VCaP (cell line): Measurements from ENCODE around the gene SEC31B.

Experiments
- H3K27ac ChIP-seq: fragments of 450-650 bp; 2 replicates; pipeline ENCODE4 v1.5.1; 2017
- CTCF ChIP-seq: fragments of 450-650 bp; conservative IDR thresholded peaks from 2 replicates; pipeline ENCODE4 v1.5.1; 2017; ENCODE audit warnings: mild to moderate bottlenecking, moderate library complexity

The SEC31B gene

GRCh38 chr10:100528921-100529474 lies 9.3 kb upstream of the SEC31B start:
- no peak for TF ChIP-seq CTCF
- peak overlapping the region; percentile 79 for H3K27ac ChIP-seq

- TF ChIP-seq CTCF, result no peak
- H3K27ac ChIP-seq, result peak overlapping the region; percentile 79; the same call in 1 of the 2 replicates
Measured at GRCh38 chr10:100528123-100528886, 8.6 kb upstream of the SEC31B start.

DNA sequence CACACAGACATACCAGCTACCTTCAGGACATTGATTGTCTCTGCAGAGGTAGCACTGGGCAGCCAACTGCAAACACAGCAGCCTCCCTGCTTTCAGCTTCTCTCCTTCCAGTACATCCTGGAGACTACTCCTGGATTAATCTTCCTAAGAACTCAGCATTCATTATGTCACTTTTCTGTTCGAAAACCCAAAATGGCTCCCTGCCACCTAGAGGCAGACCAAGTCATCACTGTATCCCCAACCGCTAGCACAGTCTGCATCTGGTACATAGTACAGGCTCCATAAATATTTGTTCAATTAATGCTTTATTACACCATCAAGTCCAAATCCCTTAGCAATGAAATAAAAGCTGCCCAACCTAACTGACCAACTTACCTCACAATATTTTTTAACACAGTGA lies 5.0 kb upstream of the SEC31B start:
- no peak overlapping the region for H3K27ac ChIP-seq
- TF ChIP-seq CTCF, result no peak

- TF ChIP-seq CTCF, result no peak
- no peak overlapping the region for H3K27ac ChIP-seq
Measured at GRCh38 chr10:100524206-100524605, 4.5 kb upstream of the SEC31B start.

DNA sequence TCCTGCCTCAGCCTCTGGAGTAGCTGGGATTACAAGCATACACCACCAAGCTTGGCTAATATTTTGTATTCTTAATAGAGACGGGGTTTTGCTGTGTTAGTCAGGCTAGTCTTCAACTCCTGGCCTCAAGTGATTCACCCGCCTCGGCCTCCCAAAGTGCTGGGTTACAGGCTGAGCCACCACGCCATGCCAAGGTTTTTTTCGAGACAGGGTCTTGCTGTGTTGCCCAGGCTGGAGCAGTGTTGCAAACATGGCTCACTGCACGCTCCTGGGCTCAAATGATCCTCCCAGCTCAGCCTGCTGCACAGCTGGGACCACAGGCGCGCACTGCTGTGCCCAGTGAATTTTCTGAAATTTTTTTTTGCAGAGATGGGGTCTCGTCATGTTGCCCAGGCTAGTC lies 3.3 kb upstream of the SEC31B start:
- no peak for TF ChIP-seq CTCF
- no peak overlapping the region for H3K27ac ChIP-seq

GRCh38 chr10:100522107-100522801 lies 2.6 kb upstream of the SEC31B start:
- no peak overlapping the region for H3K27ac ChIP-seq
- TF ChIP-seq CTCF, result no peak

GRCh38 chr10:100520811-100521210 lies 1.1 kb upstream of the SEC31B start:
- TF ChIP-seq CTCF, result no peak

More at GRCh38 chr10:100520811-100521210, 1.1 kb upstream of the SEC31B start:
- H3K27ac ChIP-seq, result no peak overlapping the region
